Measurements from ENCODE around the gene BRSK2.
"Not testable (repeated sequence)": the region's sequence is repeated elsewhere in the genome, so short reads cannot be mapped to it uniquely, and the experiment has no call there.

The BRSK2 gene

DNA sequence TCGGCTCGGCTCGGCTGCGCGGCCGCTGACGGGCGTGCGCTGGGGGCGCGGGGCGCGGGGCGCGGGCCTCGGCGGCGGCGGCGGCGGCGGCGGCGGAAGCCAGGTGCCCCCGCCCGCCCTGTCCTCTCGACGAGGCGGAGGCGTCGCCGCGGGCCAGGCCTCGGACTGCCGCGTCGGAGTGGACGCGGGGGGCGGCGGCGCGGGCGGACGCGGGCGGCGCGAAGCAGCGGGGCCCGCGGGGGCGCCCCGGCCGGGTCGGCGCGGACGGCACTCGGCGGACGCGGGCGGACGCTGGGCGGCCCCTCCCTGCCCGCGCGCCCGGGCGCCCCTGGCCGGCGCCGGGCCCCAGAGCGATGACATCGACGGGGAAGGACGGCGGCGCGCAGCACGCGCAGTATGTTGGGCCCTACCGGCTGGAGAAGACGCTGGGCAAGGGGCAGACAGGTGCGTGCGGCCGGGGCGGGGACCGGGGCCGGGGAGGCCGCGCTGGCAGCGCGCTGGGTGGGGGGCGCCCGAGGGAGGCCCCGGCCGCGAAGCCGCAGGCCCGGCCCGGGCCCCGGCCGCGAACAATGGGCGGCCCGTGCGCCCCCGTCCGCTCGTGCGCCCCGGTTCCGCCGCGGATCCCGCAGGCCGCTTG, at the start of gene BRSK2:
Gene BRSK2 (plus strand): TSS at position 3 of the 637 bp plus-strand sequence. CDS start 351 bp downstream, at position 354.
- DNase-seq = no peak

- DNase-seq = no peak
Measured at GRCh38 chr11:1340111-1340510, 49.6 kb upstream of the BRSK2 start.

GRCh38 chr11:1341226-1341625, 48.5 kb upstream of the BRSK2 start:
- DNase-seq = not testable (repeated sequence)

DNA sequence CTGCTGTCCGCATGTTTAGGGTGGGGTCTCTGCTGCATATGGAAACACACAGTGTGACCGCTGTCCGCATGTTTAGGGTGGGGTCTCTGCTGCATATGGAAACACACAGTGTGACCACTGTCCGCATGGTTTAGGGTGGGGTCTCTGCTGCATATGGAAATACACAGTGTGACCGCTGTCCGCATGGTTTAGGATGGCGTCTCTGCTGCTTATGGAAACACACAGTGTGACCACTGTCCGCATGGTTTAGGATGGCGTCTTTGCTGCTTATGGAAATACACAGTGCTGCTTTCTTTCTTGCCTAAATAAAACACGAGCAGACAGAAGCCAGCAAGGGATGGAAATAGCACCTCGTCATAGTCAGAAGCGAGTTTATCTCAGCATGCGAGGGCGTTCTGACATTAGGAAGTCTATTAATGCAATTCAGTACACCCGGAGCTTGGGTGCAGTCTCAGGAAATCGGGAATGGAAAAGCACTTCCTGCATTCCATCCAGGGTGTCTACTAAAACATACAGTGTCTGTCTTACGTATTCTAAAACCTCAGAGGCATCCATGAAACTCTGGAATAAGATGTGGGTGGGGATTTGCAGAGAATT, 47.7 kb upstream of the BRSK2 start:
- DNase-seq = peak in 15 of 56 donors; percentile 8 to 65 (median 41)

DNA sequence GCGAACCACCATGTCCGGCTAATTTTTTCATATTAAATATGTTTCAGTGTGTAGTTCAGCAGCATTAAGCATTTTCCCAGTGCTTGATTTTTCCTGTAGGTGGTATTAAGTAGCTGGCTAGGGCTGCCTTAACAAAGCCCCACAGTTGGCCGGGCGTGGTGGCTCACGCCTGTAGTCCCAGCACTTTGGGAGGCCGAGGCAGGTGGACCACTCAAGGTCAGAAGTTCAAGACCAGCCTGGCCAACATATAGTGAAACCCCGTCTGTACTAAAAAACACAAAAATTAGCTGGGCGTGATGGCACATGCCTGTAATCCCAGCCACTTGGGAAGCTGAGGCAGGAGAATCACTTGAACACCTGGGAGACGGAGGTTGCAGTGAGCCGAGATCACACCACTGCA, 46.8 kb upstream of the BRSK2 start:
- no peak for DNase-seq

DNA sequence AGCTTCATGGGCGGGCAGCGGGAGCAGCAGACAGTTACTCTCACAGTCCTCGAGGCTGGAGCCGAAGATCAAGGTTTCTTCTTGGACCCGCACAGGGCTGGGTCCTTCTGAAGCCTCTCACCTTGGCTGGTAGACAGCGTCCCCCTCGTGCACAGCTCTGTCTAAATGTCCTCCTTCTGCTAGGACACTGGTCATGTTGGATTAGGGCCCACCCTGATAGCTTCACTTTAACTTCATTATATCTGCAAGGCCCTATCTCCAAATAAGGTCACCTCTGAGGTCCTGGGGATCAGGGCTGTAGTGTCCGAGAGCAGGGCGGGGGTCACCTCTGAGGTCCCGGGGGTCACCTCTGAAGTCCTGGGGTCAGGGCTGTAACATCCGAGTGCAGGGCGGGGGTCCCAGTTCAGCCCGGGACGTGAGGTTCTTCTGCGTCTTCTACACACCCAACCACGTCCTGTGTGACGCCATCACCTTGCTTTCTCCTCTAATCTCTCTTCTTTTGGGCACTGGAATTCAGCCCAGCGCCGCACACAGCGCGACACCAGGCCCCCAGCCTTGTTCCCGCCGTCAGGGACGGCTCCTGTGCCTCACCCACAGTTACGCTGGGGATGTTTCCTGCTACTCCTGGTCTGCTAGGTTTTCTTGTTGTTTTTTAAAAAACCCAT, 46.2 kb upstream of the BRSK2 start:
- DNase-seq = no peak

DNA sequence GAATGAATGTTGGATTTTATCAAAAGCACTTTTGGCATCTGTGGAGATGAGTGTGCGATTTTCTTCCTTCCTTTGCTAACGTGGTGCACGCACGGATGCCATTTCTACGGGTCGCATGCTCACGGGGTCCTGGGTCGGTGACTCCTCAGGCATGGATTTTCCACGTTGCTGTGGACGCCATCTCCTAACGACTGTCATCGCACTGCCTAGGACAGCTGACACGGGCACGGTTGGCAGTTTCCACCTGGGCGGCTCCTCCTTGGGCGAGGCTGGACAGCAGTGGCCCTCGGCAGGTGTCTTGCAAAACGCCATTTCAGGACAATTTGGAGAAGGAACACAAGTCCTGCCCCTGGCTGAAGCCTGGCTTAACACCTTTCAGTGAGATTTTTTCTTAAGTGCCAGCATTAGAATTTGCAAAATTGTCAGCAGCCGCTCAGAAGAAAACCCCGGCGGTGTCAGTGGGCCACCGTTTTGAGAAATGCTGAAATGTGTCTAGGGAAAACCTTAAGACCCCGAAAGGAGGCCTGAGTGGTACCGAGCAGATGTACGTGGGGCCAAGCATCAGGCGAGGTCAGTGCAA, 45.6 kb upstream of the BRSK2 start:
- DNase-seq = no peak

- DNase-seq = no peak
Measured at GRCh38 chr11:1345737-1346513, 43.8 kb upstream of the BRSK2 start.

DNA sequence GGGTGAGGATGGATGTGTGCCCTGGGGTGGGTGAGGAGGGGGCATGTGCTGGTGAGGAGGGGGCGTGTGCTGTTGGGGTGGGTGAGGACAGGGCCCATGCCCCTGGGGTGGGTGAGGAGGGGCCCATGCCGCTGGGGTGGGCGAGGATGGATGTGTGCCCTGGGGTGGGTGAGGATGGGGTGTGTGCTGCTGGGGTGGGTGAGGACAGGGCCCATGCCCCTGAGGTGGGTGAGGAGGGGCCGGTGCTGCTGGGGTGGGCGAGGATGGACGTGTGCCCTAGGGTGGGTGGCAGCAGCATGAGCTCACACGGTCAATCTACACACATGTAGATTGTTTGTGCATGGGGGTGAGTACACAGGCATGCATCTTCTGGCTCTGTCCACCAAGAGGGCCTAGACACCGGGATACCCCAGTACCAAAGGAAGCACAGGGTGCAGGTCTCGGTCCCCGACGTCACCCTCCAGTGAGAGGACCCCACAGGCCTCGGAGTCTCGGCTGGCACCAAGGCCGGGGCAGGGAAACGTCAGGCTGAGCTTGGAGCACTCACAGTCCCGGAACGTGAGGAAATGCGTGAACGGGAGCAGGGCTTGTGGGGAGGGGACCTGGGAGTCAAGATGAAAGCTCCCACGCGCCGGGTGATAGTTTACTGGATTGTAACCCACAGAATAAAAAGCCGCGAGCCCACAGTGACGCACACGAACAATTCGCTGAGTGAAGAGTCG, 42.9 kb upstream of the BRSK2 start:
- no peak for DNase-seq

- not testable (repeated sequence) for DNase-seq
Measured at GRCh38 chr11:1347411-1347999, 42.2 kb upstream of the BRSK2 start.

DNA sequence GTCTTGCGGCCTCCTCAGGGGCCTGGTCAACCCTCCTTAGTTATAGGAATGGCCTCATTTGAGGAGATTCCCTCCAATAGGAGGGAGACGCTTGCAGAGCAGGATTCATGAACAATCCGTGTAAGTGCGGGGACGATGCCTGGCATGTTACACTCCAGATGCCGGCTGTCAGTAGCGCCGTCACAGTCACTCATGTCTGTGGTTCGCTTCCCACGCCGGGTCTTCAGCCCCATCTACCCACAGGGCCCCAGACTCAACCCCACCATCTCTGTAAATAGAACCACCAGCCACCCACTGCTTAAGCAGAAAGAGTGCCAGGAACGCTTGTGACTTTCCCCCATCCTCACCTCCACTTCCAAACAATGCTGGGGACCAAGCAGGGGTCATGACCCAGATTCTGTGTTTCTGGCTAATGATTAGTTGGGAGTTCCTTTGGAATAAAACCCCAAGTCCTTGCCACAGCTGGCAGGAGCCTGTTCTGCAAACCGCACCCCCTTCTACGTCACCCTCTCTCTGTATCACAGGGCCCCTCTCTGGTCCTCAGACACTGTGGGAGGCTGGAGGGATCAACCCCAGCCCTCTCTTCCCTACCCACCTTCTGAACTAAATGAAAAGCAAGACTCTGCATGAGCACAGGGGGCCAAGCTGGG, 41.5 kb upstream of the BRSK2 start:
- no peak for DNase-seq

DNA sequence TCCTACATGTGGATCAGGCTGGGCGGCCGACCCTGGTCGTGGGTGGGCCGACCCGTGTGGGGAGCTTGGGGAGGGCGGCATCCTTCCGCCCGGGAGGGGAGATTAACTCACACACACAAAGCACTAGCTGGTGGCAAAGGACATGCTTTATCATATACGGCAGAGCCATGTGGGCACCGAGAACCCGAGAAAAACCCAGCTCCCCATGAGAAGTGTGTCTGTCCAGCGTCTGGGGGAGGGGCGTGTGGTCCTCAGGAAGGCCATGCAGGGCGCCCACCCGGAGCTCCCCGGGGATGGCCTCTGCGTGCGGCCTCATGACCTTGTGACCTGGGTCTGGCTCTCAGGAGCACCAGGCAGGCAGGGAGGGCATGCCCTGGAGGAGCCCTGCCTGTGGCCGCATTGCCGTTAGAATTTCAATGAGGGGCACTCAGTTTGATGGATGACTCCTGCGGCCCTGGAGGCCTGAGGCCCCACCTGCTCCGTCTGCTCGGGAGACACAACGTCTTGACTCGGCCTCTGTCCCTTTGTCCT, 40.9 kb upstream of the BRSK2 start:
- DNase-seq = no peak

DNA sequence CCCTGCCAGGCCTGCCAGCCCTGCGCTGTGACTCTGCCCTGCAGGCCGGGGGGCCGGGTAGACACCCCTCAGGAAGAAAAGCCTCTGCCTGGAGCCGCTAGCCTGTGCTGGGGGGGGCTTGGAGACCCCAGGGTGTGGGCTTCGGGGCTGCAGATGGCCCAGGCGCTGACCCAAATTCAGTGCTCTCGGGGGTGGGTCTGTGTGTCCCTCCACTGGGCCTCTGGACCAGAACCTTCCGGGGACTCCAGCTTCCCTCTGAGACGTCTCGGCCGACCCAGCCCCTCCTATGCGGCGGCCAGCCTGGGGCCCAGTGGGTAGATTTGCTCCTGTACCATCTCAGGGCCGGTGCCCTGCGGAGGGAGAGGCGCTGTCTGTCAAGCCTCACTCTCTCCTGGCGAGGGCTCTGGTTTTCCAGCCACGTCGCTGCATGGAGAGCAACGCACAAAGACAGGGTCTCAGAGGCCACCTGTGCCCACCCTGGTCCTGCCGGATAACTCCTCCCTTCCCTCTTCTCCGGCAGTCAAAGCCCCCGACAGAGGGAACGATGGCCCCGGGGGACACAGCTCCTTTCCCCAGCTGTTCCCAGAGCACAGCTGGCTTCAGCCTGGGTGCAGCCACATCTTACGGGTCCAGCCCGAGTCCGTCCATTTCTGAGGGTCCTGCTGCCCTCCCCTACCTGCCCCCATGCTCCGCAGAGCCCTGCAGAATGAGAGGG, 40.2 kb upstream of the BRSK2 start:
- DNase-seq = no peak

GRCh38 chr11:1350086-1350725, 39.5 kb upstream of the BRSK2 start:
- DNase-seq = no peak

GRCh38 chr11:1351278-1351937, 38.3 kb upstream of the BRSK2 start:
- no peak for DNase-seq

DNA sequence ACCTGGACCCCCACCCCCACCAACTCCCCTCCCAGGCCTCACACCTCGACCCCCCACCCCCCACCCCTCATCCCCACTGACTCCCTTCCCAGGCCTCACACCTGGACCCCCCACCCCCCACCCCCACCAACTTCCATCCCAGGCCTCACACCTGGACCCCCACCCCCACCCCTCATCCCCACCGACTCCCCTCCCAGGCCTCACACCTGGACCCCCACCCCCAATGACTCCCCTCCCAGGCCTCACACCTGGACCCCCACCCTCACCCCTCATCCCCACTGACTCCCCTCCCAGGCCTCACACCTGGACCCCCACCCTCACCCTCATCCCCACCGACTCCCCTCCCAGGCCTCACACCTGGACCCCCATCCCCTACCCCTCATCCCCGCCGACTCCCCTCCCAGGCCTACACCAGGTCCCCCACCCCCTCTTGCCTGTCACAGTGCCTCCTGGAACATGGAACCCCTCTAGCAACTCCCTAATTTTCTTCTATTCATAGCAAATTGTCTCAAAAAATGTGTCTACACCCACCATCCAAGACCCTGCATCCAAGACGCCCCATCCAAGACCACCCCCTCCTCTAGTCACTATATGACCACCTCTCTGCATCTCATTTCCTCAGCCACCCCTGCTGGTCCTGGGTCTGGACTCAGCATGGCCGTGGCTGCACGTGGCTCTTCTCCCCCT, 36.9 kb upstream of the BRSK2 start:
- no peak for DNase-seq

DNA sequence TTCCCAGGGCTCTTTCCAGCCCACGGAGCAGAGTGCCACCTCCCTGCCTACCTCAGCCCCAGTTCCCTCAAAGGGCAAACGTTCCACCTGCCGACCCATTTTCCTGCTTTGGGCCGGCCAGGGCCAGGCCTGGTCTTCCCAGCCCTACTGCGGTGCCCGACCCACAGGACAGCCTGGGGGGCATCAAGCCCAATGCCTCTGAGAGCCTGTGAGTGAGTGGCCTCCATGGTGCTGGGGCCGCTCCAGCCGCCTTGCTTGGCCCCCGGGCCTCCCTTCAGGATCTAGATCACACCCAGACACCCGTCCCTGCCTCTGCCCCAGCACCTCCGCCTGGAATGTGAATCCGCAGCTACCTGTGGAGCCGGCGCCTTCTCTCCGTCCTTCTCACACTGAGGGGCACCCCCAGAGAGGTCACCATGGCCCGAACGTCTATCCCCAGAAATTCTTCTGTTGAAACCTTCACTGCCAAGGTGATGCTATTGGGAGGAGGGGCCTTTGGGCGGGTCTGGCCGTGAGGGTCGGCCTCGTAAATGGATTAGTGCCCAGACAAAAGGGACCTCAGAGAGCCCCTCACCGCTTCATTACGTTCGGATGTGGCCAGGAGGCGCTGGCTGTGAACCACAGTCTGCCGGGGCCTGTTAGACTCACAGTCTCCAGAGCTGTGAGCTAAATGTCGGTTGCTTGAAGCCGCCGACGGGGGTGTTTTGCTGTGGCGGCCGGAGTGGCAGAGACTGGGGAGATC, 36.2 kb upstream of the BRSK2 start:
- DNase-seq = no peak

Measured in amygdala (tissue), 56 donors.